ENCODE results near the gene SZT2.

The SZT2 gene

GRCh38 chr1:43445606-43446387 lies 56.1 kb downstream of the SZT2 start:
- no peaks in the 10 kb centered on the region for H3K27me3 ChIP-seq (ENCODE audit: insufficient read depth, low read length, poor library complexity)
- no peak for TF ChIP-seq CTCF (IDR thresholded peaks at IDR 0.05; ENCODE audit: borderline replicate concordance, extremely low read depth, low read length, poor library complexity, severe bottlenecking)
- no peak for TF ChIP-seq EZH2 (IDR thresholded peaks at IDR 0.05; ENCODE audit: borderline replicate concordance, low read depth, low read length, severe bottlenecking)
- H3K4me3 ChIP-seq (ENCODE audit: low read depth in 1 of 2, low read length in 2 of 2), result no peak overlapping the region
- no peaks in the 10 kb centered on the region for H3K9me3 ChIP-seq (ENCODE audit: insufficient read depth, low read length, severe bottlenecking)
- no peaks in the 10 kb centered on the region for H3K4me1 ChIP-seq (ENCODE audit: insufficient read depth, low read length)
- H3K9ac ChIP-seq (ENCODE audit: low read depth, low read length), result no peak overlapping the region
- no peak for ATAC-seq (ENCODE audit: insufficient read depth, low read depth)
- no peak for DNase-seq
- H4K20me1 ChIP-seq (ENCODE audit: insufficient read depth, low read length), result no peaks in the 10 kb centered on the region; the same call in none of the 2 replicates
- no peak overlapping the region for H3K4me2 ChIP-seq (ENCODE audit: insufficient read depth, low read length)
- no peak overlapping the region for H2AFZ ChIP-seq (ENCODE audit: low read depth, low read length)
- no peak overlapping the region for H3K27ac ChIP-seq (ENCODE audit: low read length)
- peaks cover 97% of the 10 kb centered on the region for H3K36me3 ChIP-seq (ENCODE audit: insufficient read depth, low read length)
- H3K79me2 ChIP-seq (ENCODE audit: insufficient read depth, low read length), result no peaks in the 10 kb centered on the region

- H3K36me3 ChIP-seq (ENCODE audit: insufficient read depth, low read length), result peaks cover 97% of the 10 kb centered on the region
- no peaks in the 10 kb centered on the region for H3K79me2 ChIP-seq (ENCODE audit: insufficient read depth, low read length)
- no peak for DNase-seq
- no peaks in the 10 kb centered on the region for H3K27me3 ChIP-seq (ENCODE audit: insufficient read depth, low read length, poor library complexity)
- no peak overlapping the region for H3K9ac ChIP-seq (ENCODE audit: low read depth, low read length)
- TF ChIP-seq CTCF (IDR thresholded peaks at IDR 0.05; ENCODE audit: borderline replicate concordance, extremely low read depth, low read length, poor library complexity, severe bottlenecking) (no peak), EZH2 (IDR thresholded peaks at IDR 0.05; ENCODE audit: borderline replicate concordance, low read depth, low read length, severe bottlenecking) (no peak)
- H3K4me1 ChIP-seq (ENCODE audit: insufficient read depth, low read length), result no peaks in the 10 kb centered on the region
- H2AFZ ChIP-seq (ENCODE audit: low read depth, low read length), result no peak overlapping the region
- no peak overlapping the region for H3K4me2 ChIP-seq (ENCODE audit: insufficient read depth, low read length)
- no peaks in the 10 kb centered on the region; the same call in none of the 2 replicates for H4K20me1 ChIP-seq (ENCODE audit: insufficient read depth, low read length)
- H3K9me3 ChIP-seq (ENCODE audit: insufficient read depth, low read length, severe bottlenecking), result no peaks in the 10 kb centered on the region
- ATAC-seq (ENCODE audit: insufficient read depth, low read depth), result no peak
- H3K27ac ChIP-seq (ENCODE audit: low read length), result no peak overlapping the region
- no peak overlapping the region for H3K4me3 ChIP-seq (ENCODE audit: low read depth in 1 of 2, low read length in 2 of 2)
These were observed 56.7 kb downstream of the SZT2 start for GRCh38 chr1:43446388-43446740.

- H2AFZ ChIP-seq (ENCODE audit: low read depth, low read length), result no peak overlapping the region
- no peaks in the 10 kb centered on the region; the same call in none of the 2 replicates for H4K20me1 ChIP-seq (ENCODE audit: insufficient read depth, low read length)
- peaks cover 99% of the 10 kb centered on the region for H3K36me3 ChIP-seq (ENCODE audit: insufficient read depth, low read length)
- H3K4me3 ChIP-seq (ENCODE audit: low read depth in 1 of 2, low read length in 2 of 2), result no peak overlapping the region
- TF ChIP-seq EZH2 (IDR thresholded peaks at IDR 0.05; ENCODE audit: borderline replicate concordance, low read depth, low read length, severe bottlenecking), result no peak
- no peak for TF ChIP-seq CTCF (IDR thresholded peaks at IDR 0.05; ENCODE audit: borderline replicate concordance, extremely low read depth, low read length, poor library complexity, severe bottlenecking)
- H3K79me2 ChIP-seq (ENCODE audit: insufficient read depth, low read length), result no peaks in the 10 kb centered on the region; the same call in 1 of the 2 replicates
- H3K9me3 ChIP-seq (ENCODE audit: insufficient read depth, low read length, severe bottlenecking), result no peaks in the 10 kb centered on the region
- no peak overlapping the region for H3K4me2 ChIP-seq (ENCODE audit: insufficient read depth, low read length)
- H3K27ac ChIP-seq (ENCODE audit: low read length), result no peak overlapping the region
- H3K9ac ChIP-seq (ENCODE audit: low read depth, low read length), result no peak overlapping the region
- DNase-seq (no peak), ATAC-seq (ENCODE audit: insufficient read depth, low read depth) (no peak)
- peaks cover 5% of the 10 kb centered on the region for H3K4me1 ChIP-seq (ENCODE audit: insufficient read depth, low read length)
- H3K27me3 ChIP-seq (ENCODE audit: insufficient read depth, low read length, poor library complexity), result no peaks in the 10 kb centered on the region
These were observed 57.5 kb downstream of the SZT2 start for GRCh38 chr1:43446881-43447835.
